Measurements from ENCODE around the gene ADGRD2.

- TF ChIP-seq CTCF (IDR thresholded peaks at IDR 0.05) (no peak), POLR2A (IDR thresholded peaks at IDR 0.05) (no peak)
Measured at GRCh38 chr9:124454296-124454695, 4.0 kb downstream of the ADGRD2 start.

Measured in testis (tissue), 2 donors.